ENCODE data around the gene NINJ2. TPM values are rescaled to one million over a fixed set of nuclear protein-coding genes. Genes with fewer than 3 reads are reported as not detected.
"Not testable (repeated sequence)": the region's sequence is repeated elsewhere in the genome, so short reads cannot be mapped to it uniquely, and the experiment has no call there.

Gene NINJ2, protein sequence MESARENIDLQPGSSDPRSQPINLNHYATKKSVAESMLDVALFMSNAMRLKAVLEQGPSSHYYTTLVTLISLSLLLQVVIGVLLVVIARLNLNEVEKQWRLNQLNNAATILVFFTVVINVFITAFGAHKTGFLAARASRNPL
- total RNA-seq = 1 to 10 TPM in 3 of 4 donors, not detected in 1; 3.8 to 8.3 (median 5.2) TPM

DNA sequence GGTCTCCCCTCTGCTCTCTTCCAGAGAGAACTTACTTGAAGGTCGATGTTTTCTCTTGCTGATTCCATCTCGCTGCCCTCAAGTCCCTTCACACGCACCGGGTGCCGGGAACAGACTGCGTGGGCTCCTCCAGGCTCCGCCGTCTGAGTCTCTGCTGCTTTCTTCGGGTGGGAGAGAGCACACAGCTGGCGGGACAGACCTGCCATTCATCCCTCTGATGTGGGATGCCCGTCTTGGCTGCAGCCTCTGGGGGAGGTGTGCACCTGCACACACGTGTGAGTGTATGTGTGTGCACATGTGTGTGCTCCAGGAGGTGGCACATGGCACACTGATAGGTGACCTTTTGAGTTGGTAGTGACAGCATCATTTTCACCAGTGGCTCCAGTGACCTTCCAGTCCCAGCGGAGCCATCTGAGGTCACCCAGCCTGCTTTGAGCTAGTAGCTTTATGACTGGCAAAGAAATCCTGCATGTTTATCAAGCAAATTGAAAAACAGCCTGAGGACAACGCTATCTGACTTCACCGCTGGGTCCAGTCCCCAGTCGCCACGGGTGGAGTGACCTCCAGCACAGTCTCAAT is at the start of gene NINJ2:
Gene NINJ2, minus strand, starts transcription at position 153 of the 579 bp plus-strand sequence. Its CDS starts 85 bp downstream, at position 68.
- no peaks in the 10 kb centered on the region for H3K27me3 ChIP-seq
- peaks cover 0 to 3% (median 0%) of the 10 kb centered on the region in 4 donors for H3K4me1 ChIP-seq
- H3K36me3 ChIP-seq = no peaks in the 10 kb centered on the region
- no peaks in the 10 kb centered on the region for H3K9me3 ChIP-seq
- H3K4me3 ChIP-seq = peak within 1 kb of the TSS in 1 of 4 donors; percentile 26
- H3K27ac ChIP-seq = peak within 1 kb of the TSS in 1 of 4 donors; percentile 34
- no peak for TF ChIP-seq POLR2A (IDR thresholded peaks at IDR 0.05)
- no peak for DNase-seq

DNA sequence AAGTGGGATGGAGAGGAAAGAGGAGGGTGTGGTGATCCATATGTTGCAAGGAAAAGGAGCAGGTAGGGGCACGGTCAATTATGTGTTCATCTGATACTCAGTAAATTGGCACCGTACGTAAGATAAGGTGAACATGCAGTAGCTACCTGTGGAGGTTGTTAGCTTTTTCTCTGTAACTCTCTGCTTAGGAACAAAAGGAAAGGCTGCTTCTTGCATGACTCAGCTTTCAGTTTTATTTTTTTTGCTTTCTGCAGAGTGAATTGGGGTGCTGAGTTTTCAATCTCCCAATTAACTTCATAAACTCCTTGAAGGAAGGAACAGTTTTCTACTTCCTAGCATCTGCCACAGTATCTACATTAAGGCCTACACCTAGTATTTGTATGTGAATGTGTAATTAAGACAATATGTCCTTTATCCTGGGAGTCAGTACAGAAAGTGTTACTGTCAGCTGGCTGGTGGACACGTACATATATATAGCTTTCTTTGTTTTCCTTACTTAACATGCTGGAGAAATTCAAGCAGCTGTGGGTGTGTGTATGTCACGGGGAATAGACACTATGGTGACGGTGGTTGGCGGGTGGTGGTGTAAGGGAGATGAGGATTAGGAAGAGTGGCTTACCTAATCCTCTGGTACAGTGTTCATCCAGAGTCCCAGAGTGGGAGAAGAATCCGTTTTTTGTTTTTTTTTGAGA is 49.1 kb upstream of the NINJ2 start:
- Histone ChIP-seq H3K4me3 (no peak overlapping the region), H3K27me3 (no peaks in the 10 kb centered on the region), H3K36me3 (no peaks in the 10 kb centered on the region), H3K4me1 (no peaks in the 10 kb centered on the region), H3K9me3 (no peaks in the 10 kb centered on the region), H3K27ac (no peak overlapping the region)
- no peak for DNase-seq
- TF ChIP-seq, protein P1, sequence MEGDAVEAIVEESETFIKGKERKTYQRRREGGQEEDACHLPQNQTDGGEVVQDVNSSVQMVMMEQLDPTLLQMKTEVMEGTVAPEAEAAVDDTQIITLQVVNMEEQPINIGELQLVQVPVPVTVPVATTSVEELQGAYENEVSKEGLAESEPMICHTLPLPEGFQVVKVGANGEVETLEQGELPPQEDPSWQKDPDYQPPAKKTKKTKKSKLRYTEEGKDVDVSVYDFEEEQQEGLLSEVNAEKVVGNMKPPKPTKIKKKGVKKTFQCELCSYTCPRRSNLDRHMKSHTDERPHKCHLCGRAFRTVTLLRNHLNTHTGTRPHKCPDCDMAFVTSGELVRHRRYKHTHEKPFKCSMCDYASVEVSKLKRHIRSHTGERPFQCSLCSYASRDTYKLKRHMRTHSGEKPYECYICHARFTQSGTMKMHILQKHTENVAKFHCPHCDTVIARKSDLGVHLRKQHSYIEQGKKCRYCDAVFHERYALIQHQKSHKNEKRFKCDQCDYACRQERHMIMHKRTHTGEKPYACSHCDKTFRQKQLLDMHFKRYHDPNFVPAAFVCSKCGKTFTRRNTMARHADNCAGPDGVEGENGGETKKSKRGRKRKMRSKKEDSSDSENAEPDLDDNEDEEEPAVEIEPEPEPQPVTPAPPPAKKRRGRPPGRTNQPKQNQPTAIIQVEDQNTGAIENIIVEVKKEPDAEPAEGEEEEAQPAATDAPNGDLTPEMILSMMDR (IDR thresholded peaks at IDR 0.05) = no peak
- TF ChIP-seq POLR2A (IDR thresholded peaks at IDR 0.05) = no peak

DNA sequence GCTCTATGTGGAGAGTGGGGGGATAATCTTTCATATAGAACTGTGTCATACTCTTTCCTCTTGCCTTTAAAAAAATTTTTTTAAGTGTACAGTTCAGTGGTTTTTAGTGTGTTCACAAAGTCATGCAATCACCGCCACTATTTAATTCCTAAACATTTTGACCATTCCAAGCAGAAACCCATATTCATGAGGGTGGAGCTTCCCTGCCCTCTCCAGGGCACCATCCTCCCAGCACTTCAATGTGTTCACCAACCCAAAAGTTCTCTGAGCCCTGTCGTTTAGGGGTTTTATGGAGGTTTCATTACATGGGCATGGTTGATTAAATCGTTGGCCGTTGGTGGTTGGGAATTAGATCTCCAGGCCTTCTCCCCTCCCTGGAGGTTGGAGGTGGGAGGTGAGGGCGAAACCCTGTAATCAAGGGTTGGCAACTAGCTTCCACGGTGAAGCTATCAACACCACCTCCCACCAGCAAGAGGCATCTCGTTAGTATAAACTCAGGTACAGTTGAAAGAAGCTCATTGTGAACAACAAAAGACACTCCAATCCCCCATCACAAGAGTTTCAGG is 46.3 kb upstream of the NINJ2 start:
- Histone ChIP-seq H3K4me3 (no peak overlapping the region), H3K9me3 (no peaks in the 10 kb centered on the region), H3K27ac (no peak overlapping the region), H3K4me1 (no peaks in the 10 kb centered on the region), H3K27me3 (no peaks in the 10 kb centered on the region), H3K36me3 (no peaks in the 10 kb centered on the region)
- no peak for TF ChIP-seq POLR2A (IDR thresholded peaks at IDR 0.05)
- TF ChIP-seq, protein P1 (IDR thresholded peaks at IDR 0.05) = no peak
- DNase-seq = no peak

DNA sequence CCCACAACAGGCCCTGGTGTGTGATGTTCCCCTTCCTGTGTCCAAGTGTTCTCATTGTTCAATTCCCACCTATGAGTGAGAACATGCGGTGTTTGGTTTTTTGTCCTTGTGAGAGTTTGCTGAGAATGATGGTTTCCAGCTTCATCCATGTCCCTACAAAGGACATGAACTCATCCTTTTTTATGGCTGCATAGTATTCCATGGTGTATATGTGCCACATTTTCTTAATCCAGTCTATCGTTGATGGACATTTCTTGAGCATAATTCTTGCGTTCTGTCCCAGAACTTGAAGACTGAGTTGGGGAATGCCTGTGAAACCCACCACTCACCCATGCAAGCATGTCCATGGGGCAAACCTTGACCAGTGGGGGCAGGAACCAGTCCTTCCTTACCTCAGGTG is 44.8 kb upstream of the NINJ2 start:
- not testable (repeated sequence) for H3K4me3 ChIP-seq, H3K36me3 ChIP-seq, H3K27me3 ChIP-seq, H3K9me3 ChIP-seq, H3K27ac ChIP-seq, H3K4me1 ChIP-seq, DNase-seq

DNA sequence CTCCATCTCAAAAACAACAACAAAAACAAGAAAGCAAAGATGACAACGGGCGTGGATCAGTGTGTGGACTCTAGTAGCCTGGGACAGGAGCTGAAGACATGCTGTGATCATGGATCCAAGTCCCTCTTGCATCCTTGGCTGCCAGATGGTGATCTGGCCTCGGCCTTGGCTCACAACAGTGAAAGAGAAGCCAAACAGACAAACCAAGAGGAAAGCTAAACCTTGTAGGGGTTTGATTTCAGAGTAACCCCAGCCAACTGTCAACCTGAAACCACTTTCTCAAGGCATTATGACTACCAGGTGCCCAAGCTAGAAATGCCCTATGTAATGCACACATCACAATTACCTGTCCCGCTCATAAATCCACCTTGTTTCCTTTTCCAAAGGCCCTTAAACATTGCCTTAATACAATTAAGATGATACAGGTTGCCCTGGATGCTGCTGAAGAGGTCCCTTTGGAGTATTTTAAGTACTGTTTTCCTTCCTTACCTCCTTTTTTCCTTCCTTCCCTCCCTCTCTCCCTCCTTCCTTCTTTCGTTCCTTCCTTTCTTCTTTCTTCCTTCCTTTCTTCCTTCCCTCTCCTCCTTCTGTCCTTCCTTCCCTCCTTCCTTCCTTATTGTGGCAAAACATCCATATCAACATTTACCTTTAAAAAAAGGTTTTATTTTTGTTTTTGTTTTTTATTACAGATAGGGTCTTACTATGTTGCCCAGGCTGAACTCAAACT is 41.4 kb upstream of the NINJ2 start:
- no peak for DNase-seq
- H3K9me3 ChIP-seq = no peaks in the 10 kb centered on the region
- H3K27ac ChIP-seq = no peak overlapping the region
- TF ChIP-seq, protein P1 (IDR thresholded peaks at IDR 0.05) = no peak
- TF ChIP-seq POLR2A (IDR thresholded peaks at IDR 0.05) = no peak
- H3K4me1 ChIP-seq = no peaks in the 10 kb centered on the region
- no peaks in the 10 kb centered on the region for H3K27me3 ChIP-seq
- no peak overlapping the region for H3K4me3 ChIP-seq
- no peaks in the 10 kb centered on the region for H3K36me3 ChIP-seq

DNA sequence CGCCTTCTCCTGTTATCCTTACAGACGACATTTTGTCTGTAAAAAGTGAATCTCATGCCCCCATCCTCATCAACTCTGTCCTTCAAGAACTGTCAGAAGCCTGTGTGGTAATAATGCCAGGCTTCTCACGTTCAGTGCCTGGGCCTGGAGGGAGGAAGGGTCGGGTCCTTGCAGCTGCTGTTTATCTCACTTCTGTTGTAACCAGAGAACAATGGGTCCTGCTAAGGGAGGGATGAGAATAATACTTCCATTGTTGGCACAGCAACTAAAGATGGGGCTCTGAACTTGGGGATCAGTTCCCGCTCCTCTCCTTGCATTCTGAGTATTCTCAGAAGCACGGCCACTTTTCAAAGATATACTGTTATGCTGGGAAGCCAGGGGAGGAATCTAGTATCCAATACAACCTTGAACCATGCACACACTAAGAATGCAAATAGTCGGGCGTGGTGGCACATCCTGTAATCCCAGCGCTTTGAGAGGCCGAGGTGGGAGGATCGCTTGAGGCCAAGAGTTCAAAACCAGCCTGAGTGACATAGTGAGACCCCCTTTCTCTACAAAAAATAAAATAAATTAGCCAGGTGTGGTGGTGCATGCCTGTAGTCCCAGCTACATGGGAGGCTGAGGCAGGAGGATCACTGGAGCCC is 38.8 kb upstream of the NINJ2 start:
- DNase-seq = no peak
- Histone ChIP-seq H3K27ac (no peak overlapping the region), H3K4me1 (peaks cover 0 to 5% (median 0%) of the 10 kb centered on the region in 4 donors), H3K36me3 (no peaks in the 10 kb centered on the region), H3K4me3 (no peak overlapping the region), H3K27me3 (no peaks in the 10 kb centered on the region), H3K9me3 (peaks cover 0 to 12% (median 3%) of the 10 kb centered on the region in 4 donors)
- no peak for TF ChIP-seq POLR2A (IDR thresholded peaks at IDR 0.05)
